ENCODE measurements around the gene RAB3B.
"Not testable (repeated sequence)": the region's sequence is repeated elsewhere in the genome, so short reads cannot be mapped to it uniquely, and the experiment has no call there.

The RAB3B gene

GRCh38 chr1:51990478-51990965 is at the start of gene RAB3B:
RAB3B (minus strand) TSS chr1:51990700; CDS start chr1:51977117, 13,583 bp downstream.
- peak; percentile 78 for DNase-seq (ENCODE audit: low read depth)

DNA sequence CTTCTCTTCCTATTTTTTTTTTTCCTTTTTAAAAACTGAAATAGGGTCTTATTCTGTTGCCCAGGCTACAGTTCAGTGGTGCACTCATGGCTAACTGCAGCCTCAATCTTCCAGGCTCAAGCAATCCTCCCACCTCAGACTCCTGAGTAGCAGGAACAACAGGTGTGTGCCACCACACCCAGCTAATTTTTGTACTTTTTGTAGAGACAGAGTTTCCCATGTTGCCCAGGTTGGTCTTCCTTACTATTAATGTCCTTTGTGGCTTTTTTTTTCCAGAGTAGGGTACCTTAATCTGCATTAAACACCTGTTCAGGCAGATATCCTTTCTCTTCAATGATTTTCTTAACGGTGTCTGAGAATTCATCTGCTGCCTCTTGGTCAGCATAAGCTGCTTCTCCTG is 47.4 kb upstream of the RAB3B start:
- DNase-seq (ENCODE audit: low read depth): no peak

DNA sequence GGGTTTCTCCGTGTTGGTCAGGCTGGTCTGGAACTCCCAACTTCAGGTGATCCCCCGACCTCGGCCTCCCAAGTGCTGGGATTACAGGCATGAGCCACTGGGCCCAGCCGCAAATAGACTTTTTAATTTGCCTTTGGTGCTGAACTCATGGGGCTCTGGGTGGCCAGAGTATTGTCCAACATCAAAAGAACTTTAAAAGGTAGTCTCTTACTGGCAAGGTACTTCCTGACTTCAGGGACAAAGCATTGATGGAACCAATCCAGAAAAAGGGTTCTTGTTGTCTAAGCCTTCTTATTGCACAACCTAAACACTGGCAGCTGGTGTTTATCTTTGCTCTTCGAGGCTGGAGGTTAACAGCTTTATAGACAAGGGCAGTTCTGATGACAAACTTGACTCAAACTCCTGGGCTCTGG is 46.9 kb upstream of the RAB3B start:
- peak; percentile 45 for DNase-seq (ENCODE audit: low read depth)

DNA sequence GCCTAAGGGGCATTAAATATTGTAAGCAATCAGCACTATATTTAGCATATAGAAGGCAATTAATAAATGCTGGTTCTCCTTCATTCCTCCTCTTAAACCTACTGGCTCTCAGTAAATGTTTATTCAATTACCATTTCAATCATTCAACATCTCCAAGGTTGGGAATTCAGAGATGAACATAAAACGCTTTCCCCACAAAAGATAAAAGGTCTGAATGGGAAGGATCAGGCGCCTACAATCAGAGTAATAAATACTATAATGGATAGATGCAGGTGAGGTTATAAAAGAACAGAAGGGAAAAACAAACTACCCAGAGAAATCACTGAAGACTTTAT is 43.5 kb upstream of the RAB3B start:
- no peak for DNase-seq (ENCODE audit: low read depth)

DNA sequence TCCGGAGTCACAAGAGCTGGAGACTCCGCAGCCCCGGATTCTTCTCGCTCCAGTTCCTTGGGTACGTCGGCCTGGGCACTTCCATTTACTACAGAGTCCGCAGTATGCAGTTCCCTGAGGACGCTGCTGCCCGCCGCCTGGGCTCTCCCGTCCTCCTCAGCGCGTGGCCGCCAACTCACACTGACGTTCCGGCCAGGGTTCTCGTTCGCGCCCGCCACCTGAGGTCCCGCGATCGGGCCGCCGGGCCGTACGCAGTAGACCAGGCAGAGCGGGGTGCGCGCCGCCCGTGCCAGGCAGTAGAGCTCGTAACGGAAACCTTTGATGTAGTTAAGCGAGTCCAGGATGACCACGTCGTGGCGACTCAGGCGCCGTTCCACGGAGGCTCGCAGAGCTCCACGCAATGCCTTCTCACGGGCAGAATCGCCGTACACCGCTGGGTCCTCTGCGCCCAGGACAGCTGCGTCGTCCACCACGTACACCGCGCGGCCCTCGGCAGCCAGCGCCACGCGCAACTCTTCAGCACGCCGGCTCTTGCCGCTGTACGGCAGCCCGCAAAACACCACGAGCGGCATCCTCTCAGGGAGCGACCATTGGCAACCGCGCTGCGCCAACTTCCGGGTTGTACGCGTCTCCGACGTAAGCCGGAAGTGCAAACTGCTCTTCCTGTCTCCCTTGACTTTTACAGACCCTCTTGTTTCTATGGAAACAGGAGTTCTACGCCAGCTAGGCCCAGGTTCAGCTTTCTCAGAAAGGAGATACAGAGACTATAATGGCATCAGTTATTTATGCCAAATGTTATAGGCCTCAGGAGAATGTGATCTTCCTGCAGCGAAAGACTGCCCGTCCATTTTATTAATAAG is 42.9 kb upstream of the RAB3B start, which contains the start of gene KTI12:
Gene KTI12 (minus strand): TSS at position 621 of the 860 bp plus-strand sequence. CDS start 49 bp downstream, at position 572.
- DNase-seq (ENCODE audit: low read depth): peak; percentile 93

GRCh38 chr1:52032785-52033131 is 42.3 kb upstream of the RAB3B start:
- peak; percentile 78 for DNase-seq (ENCODE audit: low read depth)

DNA sequence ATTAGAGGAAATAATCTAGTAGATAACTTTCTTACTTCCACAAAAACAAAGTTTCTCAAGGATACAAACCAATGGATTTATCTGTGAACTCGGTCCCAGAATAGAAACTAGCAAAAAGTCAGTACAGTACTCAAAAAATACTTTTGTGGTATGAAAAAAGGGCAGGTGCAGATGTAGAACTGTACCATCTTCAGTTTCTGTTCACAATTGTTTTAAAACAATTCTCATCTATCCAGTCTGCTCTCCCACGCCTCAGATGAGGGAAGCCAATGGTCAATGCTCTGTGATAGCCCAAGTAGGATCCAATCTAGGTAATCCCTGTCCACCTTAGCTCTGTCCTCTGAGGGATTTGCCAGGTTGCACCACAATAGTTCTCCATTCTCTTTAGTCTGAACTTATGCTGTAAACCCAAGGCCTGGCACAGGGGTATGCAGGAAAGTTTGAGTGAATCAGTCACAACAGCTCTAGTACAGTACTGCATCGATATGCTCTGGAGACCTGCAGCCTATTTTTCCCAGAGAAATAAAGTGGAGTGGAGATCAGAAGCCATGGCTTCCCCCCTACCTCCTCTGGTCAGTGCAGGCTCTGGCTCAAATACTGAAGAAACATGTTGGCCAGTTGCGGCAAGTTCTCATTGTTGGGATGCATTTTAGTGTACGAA is 41.8 kb upstream of the RAB3B start:
- DNase-seq (ENCODE audit: low read depth): no peak

GRCh38 chr1:52028839-52029238 is 38.3 kb upstream of the RAB3B start:
- DNase-seq (ENCODE audit: low read depth): not testable (repeated sequence)

GRCh38 chr1:52028328-52028727 is 37.8 kb upstream of the RAB3B start:
- no peak for DNase-seq (ENCODE audit: low read depth)

- DNase-seq (ENCODE audit: low read depth): no peak
Measured at GRCh38 chr1:52026278-52026677, 35.8 kb upstream of the RAB3B start.

- no peak for DNase-seq (ENCODE audit: low read depth)
Measured at GRCh38 chr1:52022133-52022532, 31.6 kb upstream of the RAB3B start.

DNA sequence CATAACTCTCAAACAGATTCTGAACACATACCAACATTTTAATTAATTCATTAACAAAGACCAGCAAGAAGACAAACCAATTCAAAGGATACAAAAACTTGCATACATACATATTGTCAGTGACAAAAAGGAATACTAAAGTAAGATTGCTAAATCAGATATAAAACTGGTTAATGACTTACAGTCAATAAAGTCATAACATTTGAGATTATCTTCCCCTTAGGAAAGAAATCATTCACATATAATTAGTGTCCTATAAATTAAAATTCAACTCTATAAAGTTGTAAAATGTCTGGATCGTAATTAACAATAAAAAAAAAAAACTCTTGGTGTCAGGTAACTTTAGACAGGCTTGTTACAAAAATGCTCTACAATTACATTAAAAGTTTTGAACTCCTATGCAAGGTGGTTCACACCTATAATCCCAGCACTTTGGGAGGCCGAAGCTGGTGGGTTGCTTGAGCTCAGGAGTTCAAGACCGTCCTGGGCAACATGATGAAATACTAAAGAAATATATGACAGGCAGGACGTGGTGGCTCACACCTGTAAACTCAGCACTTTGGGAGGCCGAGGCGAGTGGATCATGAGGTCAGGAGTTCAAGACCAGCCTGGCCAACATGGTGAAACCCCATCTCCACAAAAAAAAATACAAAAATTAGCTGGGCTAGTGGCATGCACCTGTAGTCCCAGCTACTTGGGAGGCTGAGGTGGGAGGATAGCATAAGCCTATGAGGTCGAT is 17.7 kb upstream of the RAB3B start:
- DNase-seq (ENCODE audit: low read depth): no peak

DNA sequence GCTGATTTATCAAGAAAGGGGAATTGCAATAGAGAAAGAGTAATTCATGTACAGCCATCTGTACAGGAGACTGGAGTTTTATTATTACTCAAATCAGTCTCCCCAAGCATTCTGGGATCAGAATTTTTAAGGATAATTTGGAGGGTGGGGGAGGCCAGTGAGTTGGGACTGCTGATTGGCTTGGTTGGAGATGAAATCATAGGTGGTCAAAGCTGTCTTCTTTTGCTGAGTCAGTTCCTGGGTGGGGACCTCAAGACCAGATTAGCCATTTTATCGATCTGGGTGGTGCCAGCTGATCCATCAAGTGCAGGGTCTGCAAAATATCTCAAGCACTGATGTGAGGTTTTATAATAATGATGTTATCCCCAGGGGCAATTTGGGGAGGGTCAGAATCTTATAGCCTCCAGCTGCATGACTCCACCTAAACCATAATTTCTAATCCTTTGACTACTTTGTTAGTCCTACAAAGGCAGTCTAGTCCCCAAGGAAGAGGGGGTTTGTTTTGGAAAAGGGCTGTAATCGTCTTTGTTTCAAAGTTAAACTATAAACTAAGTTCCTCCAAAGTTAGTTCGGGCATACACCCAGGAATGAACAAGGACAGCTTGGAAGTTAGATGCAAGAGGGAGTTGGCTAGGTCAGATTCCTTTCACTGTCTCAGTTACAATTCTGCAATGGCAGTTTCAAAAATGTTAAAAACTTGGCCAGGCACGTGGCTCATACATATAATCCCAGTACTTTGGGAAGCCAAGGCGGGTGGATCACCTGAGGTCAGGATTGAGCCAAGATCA is 16.9 kb upstream of the RAB3B start:
- peak; percentile 52 for DNase-seq (ENCODE audit: low read depth)

DNA sequence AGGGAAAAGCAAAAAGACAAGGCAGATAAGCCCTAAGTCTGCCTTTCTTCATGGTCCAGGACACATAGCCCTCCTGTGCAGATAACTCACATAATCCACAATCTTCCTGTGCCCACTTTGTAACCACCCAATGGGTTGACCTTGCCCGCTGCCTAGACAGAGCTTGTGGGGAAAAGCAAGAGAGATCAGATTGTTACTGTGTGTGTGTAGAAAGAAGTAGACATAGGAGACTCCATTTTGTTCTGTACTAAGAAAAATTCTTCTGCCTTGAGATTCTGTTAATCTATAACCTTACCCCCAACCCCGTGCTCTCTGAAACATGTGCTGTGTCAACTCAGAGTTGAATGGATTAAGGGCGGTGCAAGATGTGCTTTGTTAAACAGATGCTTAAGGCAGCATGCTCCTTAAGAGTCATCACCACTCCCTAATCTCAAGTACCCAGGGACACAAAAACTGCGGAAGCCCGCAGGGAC is 15.6 kb upstream of the RAB3B start:
- not testable (repeated sequence) for DNase-seq (ENCODE audit: low read depth)

DNA sequence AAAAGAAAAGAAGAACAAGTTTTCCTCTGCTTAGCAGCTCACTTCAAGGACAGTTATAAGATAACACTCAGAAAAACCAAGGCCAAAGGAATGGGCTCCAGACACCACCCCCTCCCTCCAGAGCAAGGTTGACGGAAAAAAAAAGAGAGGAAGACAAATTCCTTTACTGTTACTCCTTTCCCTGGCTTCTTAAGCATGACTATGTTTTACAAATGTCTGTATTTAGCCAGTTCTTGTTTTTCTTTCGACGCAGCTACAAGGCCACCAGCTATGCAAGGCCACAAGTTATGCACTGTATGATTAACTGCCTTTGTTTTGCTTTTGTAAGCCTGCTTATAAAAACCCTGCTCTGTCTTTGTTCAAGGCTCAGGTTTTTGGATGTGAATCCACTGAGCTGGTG is 15.0 kb upstream of the RAB3B start:
- peak; percentile 96 for DNase-seq (ENCODE audit: low read depth)

DNA sequence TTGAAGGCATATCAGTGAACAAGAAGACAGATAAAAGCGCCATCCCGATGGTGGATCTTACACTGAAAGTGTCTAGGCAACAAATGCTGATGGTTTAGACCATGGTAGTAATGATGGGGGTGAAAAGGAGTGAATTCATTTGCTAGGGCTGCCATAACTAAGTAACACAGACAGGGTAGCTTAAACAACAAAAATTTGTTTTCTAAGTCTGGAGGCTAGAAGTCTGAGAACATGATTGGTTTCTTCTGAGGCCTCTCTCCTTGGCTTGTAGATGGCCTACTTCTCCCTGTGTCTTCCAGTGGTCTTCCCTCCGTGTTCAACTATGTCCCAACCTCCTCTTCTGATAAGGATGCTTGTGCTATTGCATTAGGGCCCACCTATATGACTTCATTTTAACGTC is 13.4 kb upstream of the RAB3B start:
- DNase-seq (ENCODE audit: low read depth): no peak

DNA sequence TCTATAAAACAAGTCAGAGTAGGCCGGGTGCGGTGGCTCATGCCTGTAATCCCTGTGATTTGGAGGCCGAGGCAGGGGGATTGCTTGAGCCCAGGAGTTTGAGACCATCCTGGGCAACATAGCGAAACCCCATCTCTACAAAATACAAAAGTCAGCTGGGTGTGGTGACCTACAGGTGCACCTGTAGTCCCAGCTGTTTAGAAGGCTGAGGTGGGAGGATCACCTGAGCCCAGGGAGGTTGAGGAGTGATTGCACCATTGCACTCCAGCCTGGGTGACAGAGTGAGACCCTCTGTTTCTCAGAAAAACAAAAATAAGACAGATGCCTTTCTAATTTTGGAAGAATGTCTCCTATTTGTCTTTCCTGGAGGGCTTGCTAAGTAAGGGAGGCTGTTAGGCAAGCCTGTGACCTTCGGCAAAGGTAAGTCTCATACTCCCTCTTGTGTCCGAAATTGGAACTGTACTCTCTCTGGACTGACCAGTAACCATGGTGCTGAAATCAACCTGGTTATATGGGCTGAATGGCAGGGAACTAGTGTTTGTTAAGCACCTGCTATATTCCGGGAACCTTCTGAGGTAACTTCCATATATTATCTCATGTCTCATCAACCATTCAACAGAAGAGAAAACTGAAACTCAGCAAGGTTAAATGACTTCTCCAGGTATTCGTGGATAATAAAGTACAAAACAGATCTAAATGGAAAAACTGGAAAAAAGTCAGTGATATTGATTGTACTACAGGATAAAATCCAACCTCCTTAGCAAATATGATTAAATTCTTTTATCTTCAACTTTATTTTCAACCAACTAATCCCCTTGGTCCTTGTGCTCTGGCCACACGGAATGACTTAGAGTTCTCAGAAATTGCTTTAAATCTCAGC is 11.8 kb upstream of the RAB3B start:
- peak; percentile 91 for DNase-seq (ENCODE audit: low read depth)

DNA sequence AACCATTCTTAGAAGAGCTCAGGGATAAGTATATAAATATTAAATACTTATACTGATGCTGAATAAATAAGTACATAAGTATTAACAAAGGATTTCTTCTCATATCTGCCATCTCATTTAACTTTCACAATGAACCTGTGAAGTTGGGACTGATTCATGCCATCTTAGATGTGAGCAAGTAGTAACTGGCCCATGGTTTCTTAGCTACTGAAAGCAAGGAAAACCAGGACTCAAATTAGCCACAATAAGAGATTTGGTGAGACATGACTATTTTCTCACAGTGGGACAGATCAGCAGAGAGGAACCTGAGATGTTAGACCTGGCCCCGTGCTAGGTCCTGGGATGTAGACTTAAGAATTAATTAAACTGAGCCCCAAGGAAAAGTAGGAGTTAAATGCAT is 8.2 kb upstream of the RAB3B start:
- no peak for DNase-seq (ENCODE audit: low read depth)

DNA sequence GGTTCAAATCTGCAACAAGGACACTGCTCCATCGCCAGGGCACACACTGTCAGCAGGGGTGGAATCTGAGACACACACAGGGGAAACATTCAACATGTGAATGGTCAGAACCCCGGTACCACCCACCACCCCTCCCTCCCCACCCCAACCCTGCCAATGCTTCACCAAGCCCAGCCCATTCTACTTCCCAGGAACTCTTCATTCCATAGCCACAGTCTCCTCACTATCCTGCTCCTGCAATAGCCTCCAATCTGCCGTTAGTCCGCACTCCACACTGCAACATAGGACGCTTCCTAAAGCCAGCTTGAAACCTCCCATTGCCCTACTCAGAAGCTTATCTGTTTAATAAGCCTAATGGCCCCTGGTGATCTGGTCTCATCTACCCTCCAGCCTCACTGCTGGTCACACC is 7.5 kb upstream of the RAB3B start:
- peak; percentile 10 for DNase-seq (ENCODE audit: low read depth)

DNA sequence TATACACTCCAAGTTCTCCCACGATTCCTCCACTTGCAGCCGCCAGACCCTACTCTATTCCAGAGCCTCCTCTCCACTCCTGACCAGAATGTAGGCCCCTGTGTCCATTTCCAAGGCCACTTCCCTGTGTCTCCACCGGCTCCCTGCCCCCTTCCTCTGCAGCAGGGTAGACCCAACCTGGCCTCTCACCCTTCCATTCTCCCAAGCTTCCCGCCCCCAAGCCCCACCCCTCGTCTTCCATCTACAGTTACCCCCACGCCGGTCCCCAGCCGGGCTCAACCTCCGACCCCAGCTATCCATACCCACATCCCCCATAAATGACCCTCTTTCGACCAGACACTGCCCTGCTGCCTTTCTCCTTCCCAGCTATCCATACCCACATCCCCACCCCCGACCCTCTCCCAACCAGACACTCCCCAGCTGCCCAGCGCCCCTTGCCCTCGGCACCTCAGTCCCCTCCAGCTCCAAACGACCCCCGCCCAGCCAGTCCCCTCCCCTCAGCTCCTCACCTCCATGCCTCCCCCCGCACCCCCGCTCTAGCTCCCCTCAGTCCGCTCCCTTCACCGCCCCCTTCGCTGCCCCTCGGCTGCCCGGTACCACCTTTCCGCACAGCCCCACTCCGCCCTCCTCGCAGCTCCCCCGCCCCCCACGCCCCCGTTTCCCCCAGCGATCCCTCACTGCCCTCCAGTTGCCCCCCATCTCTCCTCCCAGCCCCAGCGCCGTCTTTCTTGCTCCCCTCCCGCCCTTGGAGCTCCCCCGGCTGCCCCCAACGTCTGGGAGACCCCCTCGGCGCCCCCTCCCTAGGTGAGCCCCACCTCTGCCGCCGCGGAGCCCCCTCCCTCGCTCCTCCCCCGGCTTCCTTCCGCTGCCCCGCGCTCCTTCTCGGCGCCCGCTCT is 670 bp downstream of the RAB3B start:
- DNase-seq (ENCODE audit: low read depth): no peak
